Measurements from ENCODE around the gene GPR171. TPM values are rescaled to one million over a fixed set of nuclear protein-coding genes. Genes with fewer than 3 reads are reported as not detected.
"Not testable (repeated sequence)": the region's sequence is repeated elsewhere in the genome, so short reads cannot be mapped to it uniquely, and the experiment has no call there.

The GPR171 gene
- total RNA-seq, 1 donor from 2014 or later: 3.2 TPM

DNA sequence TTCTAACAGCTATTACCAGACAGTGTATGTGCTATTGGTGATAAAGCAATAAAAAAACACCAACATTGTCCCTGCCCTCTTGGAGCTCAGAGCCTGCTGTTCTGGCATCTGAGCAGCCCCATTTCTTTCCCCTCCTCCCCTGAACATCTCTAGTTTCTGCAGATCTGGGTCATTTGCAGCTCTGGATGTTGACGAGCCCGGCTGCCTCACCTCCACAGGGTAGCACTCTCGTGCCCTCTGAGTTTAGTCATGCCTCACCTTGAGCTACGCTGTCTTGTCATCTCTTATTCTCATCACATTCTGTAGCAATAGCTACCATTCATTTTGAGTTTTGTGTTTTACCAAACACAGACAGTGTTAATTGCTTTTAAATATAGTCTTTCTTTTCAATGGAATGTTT lies 30.0 kb upstream of the GPR171 start:
- TF ChIP-seq, protein P1, sequence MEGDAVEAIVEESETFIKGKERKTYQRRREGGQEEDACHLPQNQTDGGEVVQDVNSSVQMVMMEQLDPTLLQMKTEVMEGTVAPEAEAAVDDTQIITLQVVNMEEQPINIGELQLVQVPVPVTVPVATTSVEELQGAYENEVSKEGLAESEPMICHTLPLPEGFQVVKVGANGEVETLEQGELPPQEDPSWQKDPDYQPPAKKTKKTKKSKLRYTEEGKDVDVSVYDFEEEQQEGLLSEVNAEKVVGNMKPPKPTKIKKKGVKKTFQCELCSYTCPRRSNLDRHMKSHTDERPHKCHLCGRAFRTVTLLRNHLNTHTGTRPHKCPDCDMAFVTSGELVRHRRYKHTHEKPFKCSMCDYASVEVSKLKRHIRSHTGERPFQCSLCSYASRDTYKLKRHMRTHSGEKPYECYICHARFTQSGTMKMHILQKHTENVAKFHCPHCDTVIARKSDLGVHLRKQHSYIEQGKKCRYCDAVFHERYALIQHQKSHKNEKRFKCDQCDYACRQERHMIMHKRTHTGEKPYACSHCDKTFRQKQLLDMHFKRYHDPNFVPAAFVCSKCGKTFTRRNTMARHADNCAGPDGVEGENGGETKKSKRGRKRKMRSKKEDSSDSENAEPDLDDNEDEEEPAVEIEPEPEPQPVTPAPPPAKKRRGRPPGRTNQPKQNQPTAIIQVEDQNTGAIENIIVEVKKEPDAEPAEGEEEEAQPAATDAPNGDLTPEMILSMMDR (IDR thresholded peaks at IDR 0.05): no peak
- Histone ChIP-seq H3K27me3 (no peaks in the 10 kb centered on the region), H3K27ac (no peak overlapping the region), H3K4me3 (no peak overlapping the region), H3K36me3 (no peaks in the 10 kb centered on the region), H3K4me1 (no peaks in the 10 kb centered on the region), H3K9me3 (no peaks in the 10 kb centered on the region)
- no peak for ATAC-seq
- DNase-seq: no peak
- intact Hi-C loops (cut with DNase I): no loop called here

DNA sequence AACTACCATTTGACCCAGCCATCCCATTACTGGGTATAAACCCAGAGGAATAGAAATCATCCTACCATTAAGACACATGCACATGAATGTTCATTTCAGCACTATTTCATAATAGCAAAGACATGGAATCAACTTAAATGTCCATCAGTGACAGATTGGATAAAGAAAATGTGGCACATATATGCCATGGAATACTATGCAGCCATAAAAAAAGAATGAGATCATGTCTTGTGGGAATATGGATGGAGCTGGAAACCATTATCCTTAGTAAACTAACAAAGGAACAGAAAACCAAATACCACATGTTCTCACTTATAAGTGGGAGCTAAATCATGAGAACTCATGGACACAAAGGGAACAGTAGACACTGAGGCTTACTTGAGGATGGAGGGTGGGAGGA lies 29.4 kb upstream of the GPR171 start:
- H3K4me3 ChIP-seq; intact Hi-C loops (cut with DNase I); H3K27me3 ChIP-seq; H3K9me3 ChIP-seq; ATAC-seq; DNase-seq; H3K4me1 ChIP-seq; H3K27ac ChIP-seq; H3K36me3 ChIP-seq: not testable (repeated sequence)

DNA sequence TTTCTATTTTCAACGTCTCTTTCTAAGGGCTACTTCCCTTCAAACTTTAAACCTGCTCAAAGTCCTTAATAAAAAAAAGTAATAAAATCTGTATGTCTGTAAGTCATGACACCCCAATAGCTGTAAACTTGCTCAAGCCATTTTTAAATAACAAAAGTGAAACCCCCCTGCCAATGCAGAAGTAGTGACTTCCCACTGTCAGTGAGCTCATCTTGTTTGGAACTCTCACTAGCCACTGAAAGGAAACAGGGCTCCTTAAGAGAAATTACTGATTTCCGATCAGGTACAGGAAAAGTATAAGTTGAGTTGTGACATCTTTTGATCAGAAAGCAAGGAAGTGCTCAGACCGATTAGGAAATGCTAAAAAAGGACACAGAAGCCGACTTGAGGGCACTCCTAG lies 27.6 kb upstream of the GPR171 start:
- peak; percentile 44 for ATAC-seq
- intact Hi-C loops (cut with DNase I): no loop called here
- TF ChIP-seq, protein P1 (IDR thresholded peaks at IDR 0.05): no peak
- Histone ChIP-seq H3K4me1 (no peaks in the 10 kb centered on the region), H3K4me3 (no peak overlapping the region), H3K36me3 (no peaks in the 10 kb centered on the region), H3K9me3 (no peaks in the 10 kb centered on the region), H3K27me3 (no peaks in the 10 kb centered on the region), H3K27ac (no peak overlapping the region)
- no peak for DNase-seq

DNA sequence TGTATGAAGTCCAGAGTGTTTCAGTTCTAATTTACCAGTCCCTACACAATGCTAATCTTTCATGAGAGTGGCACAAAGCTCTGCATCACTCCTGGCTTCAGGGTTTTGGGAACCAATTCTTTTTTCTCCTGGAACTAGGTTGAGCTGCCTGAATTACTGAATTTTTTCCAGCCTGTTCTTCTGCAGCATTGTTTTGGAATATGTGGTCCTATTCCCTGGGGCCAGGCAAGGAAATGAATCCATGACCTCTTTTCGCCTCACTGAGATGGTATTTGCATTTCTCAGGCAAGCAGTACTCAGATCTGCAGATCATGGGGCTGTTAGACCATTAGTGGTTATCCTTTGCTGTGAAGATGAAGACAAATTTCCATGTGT lies 25.6 kb upstream of the GPR171 start:
- no peak for ATAC-seq
- no peaks in the 10 kb centered on the region for H3K9me3 ChIP-seq
- no peak overlapping the region for H3K27ac ChIP-seq
- intact Hi-C loops (cut with DNase I): loop anchor here (10.0 kb wide), 1 partner anchor 56 kb away; no protein-coding TSS in a partner anchor
- DNase-seq: no peak
- no peaks in the 10 kb centered on the region for H3K27me3 ChIP-seq
- no peaks in the 10 kb centered on the region for H3K36me3 ChIP-seq
- H3K4me3 ChIP-seq: no peak overlapping the region
- TF ChIP-seq, protein P1 (IDR thresholded peaks at IDR 0.05): no peak
- H3K4me1 ChIP-seq: no peaks in the 10 kb centered on the region

DNA sequence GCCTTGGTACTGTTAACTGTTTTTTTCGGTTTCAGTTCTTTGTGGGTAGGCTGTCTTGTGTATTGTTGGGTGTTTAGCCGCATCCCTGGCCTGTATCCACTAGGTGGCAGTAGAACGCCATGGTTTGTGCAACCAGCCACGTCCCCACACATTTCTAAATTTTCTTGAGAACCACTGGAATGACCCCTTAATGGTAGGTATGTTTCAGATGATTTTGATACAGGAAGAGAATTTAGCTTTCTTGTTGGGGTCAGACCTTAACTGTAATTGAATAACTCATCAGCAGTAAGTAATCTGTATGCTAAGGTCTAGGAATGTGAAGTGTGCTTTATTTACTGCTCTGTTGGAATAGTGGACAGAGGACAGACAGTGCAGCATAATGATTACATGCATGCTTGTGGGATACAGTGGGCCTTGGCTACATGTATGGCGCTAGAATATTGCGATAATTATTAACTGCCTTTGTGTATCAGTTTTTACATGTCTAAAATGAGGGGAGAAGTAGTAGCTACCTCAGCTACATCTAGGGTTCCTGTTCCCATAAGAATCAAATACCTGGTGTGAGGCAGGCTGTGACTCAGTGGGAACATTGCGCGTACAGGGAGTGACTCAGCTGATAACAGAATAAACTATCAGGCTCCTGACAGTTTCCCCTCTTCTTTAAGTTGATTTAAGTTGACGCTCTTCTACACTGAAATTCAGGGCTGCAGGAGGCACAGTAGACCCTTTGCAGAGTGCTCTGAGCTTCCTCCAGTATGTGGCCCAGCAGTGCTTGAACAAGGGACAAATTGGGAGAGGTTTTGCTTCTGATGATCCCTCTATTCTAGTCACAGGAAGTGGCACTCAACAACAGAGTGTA lies 25.0 kb upstream of the GPR171 start:
- Histone ChIP-seq H3K27me3 (no peaks in the 10 kb centered on the region), H3K27ac (no peak overlapping the region), H3K9me3 (no peaks in the 10 kb centered on the region), H3K4me1 (no peaks in the 10 kb centered on the region), H3K4me3 (no peak overlapping the region), H3K36me3 (no peaks in the 10 kb centered on the region)
- peak; percentile 72 for DNase-seq
- intact Hi-C loops (cut with DNase I): loop anchor here (10.0 kb wide), 1 partner anchor 57 kb away; no protein-coding TSS in a partner anchor
- ATAC-seq: peak; percentile 95
- TF ChIP-seq, protein P1 (IDR thresholded peaks at IDR 0.05): peak; percentile 92

DNA sequence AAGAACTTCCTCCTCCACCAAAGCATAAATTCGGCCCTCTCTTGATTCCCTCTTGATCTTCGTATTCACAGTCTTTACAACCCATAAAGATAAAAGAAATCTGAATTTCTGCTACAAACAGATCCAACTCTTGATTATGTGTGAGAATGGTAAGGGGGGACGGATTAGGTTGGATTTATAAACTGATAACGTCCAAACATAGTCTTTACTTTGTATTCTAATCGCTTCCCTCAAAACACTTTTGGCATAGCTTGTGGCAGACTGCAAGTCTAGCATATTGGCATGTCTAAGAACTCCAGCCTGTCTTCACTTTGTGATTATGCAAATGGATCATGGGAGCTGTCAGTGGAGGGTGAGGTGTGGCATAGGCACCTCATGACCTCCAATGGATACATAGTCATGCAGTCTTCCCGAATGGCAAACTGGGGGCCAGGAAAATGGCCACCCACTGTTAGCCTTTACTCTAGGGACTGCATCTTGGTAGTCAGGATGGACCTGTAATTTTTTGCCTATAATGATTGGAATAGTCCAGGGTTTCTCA lies 24.3 kb upstream of the GPR171 start:
- Histone ChIP-seq H3K27ac (peak overlapping the region; percentile 7), H3K27me3 (no peaks in the 10 kb centered on the region), H3K4me3 (no peak overlapping the region), H3K9me3 (no peaks in the 10 kb centered on the region), H3K36me3 (no peaks in the 10 kb centered on the region), H3K4me1 (no peaks in the 10 kb centered on the region)
- DNase-seq (no peak), ATAC-seq (peak; percentile 50)
- intact Hi-C loops (cut with DNase I): loop anchor here (10.0 kb wide), 1 partner anchor 57 kb away; no protein-coding TSS in a partner anchor
- TF ChIP-seq, protein P1 (IDR thresholded peaks at IDR 0.05): no peak

Data from upper lobe of right lung (tissue), 1 donor.